NB4 (cell line): ENCODE measurements around the gene CYP4F2.

ENCODE experiments used
- POLR2A ChIP-seq: IDR thresholded peaks from 2 replicates; pipeline ENCODE4 v1.6.1; 2011; ENCODE audit warnings: mild to moderate bottlenecking; ENCODE audit not compliant: insufficient read length; ENCODE audit errors: extremely low read depth
- TF ChIP-seq, protein P1 (sequence below): IDR thresholded peaks from one replicate; pipeline ENCODE4 v1.5.1; 2012; ENCODE audit warnings: low read depth, low read length
- TF ChIP-seq, protein P2 (sequence below): IDR thresholded peaks from 2 replicates; pipeline ENCODE4 v1.6.1; 2011; ENCODE audit warnings: low read depth, low read length

- TF ChIP-seq, protein P1, sequence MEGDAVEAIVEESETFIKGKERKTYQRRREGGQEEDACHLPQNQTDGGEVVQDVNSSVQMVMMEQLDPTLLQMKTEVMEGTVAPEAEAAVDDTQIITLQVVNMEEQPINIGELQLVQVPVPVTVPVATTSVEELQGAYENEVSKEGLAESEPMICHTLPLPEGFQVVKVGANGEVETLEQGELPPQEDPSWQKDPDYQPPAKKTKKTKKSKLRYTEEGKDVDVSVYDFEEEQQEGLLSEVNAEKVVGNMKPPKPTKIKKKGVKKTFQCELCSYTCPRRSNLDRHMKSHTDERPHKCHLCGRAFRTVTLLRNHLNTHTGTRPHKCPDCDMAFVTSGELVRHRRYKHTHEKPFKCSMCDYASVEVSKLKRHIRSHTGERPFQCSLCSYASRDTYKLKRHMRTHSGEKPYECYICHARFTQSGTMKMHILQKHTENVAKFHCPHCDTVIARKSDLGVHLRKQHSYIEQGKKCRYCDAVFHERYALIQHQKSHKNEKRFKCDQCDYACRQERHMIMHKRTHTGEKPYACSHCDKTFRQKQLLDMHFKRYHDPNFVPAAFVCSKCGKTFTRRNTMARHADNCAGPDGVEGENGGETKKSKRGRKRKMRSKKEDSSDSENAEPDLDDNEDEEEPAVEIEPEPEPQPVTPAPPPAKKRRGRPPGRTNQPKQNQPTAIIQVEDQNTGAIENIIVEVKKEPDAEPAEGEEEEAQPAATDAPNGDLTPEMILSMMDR = no peak
- TF ChIP-seq POLR2A = no peak
- TF ChIP-seq, protein P2, sequence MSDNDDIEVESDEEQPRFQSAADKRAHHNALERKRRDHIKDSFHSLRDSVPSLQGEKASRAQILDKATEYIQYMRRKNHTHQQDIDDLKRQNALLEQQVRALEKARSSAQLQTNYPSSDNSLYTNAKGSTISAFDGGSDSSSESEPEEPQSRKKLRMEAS = no peak
These were observed 59.5 kb downstream of the CYP4F2 start for GRCh38 chr19:15838351-15838750.
